Activated B cell treated with CpG ODN at 0.5 μM for 24 hours (primary cell): ENCODE data around the gene LRRC1. TPM values are rescaled to one million over a fixed set of nuclear protein-coding genes. Genes with fewer than 3 reads are reported as not detected.

Experiments
- ATAC-seq: fragments of 200-7000 bp; cut with Tn5 transposase; one replicate; pipeline ENCODE4 v1.10.0; 2021; ENCODE audit warnings: low read depth, mild to moderate bottlenecking, moderate library complexity
- CTCF ChIA-PET: fragments of 350-600 bp; sonication (Branson Sonifier 250); formaldehyde crosslinking; loops from one replicate; lab custom pipeline; 2021; ENCODE audit warnings: antibody characterized with exemption; lab: Charles Lee
- POLR2A ChIA-PET: fragments of 350-600 bp; sonication (Branson Sonifier 250); formaldehyde crosslinking; loops from one replicate; lab custom pipeline; 2021; ENCODE audit warnings: antibody characterized with exemption; lab: Charles Lee
- DNase-seq: peaks from one replicate; pipeline ENCODE4 v3.0.0; 2022
- H3K27ac Mint-ChIP-seq: one replicate; pipeline ENCODE4 v1.8.0; 2020; ENCODE audit warnings: mixed read lengths
- H3K27me3 Mint-ChIP-seq: one replicate; pipeline ENCODE4 v1.8.0; 2021; ENCODE audit warnings: mixed read lengths
- H3K36me3 Mint-ChIP-seq: one replicate; pipeline ENCODE4 v1.8.0; 2021; ENCODE audit warnings: low read depth, mixed read lengths
- H3K4me1 Mint-ChIP-seq: one replicate; pipeline ENCODE4 v1.8.0; 2021; ENCODE audit warnings: mixed read lengths
- H3K4me3 Mint-ChIP-seq: one replicate; pipeline ENCODE4 v1.8.0; 2020; ENCODE audit warnings: mild to moderate bottlenecking, mixed read lengths
- H3K9me3 Mint-ChIP-seq: one replicate; pipeline ENCODE4 v1.8.0; 2020; ENCODE audit warnings: mixed read lengths
- intact Hi-C: fragments of 100-400 bp; cut with micrococcal nuclease; formaldehyde crosslinking; loops from one replicate; pipeline ENCODE4 v1.15.1; 2024
- total RNA-seq: library from RNA; stranded (reverse); gene quantifications from 2 replicates; pipeline ENCODE4 v1.2.3, GENCODE V29; 2022
- TF ChIP-seq, protein P1 (sequence below): fragments of 200-600 bp; IDR thresholded peaks from one replicate; pipeline ENCODE4 v1.8.0; 2022; ENCODE audit warnings: antibody characterized with exemption, mild to moderate bottlenecking

Gene LRRC1
- total RNA-seq, 1 donor from 2014 or later: 4.7 TPM

- peaks cover 27% of the 10 kb centered on the region for H3K4me1 Mint-ChIP-seq
- no peak overlapping the region for H3K4me3 Mint-ChIP-seq
- H3K9me3 Mint-ChIP-seq: no peaks in the 10 kb centered on the region
- H3K27ac Mint-ChIP-seq: no peak overlapping the region
- no peak for ATAC-seq
- H3K27me3 Mint-ChIP-seq: peaks cover 2% of the 10 kb centered on the region
- H3K36me3 Mint-ChIP-seq: peaks cover 12% of the 10 kb centered on the region
- TF ChIP-seq, protein P1, sequence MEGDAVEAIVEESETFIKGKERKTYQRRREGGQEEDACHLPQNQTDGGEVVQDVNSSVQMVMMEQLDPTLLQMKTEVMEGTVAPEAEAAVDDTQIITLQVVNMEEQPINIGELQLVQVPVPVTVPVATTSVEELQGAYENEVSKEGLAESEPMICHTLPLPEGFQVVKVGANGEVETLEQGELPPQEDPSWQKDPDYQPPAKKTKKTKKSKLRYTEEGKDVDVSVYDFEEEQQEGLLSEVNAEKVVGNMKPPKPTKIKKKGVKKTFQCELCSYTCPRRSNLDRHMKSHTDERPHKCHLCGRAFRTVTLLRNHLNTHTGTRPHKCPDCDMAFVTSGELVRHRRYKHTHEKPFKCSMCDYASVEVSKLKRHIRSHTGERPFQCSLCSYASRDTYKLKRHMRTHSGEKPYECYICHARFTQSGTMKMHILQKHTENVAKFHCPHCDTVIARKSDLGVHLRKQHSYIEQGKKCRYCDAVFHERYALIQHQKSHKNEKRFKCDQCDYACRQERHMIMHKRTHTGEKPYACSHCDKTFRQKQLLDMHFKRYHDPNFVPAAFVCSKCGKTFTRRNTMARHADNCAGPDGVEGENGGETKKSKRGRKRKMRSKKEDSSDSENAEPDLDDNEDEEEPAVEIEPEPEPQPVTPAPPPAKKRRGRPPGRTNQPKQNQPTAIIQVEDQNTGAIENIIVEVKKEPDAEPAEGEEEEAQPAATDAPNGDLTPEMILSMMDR: no peak
- CTCF ChIA-PET: no interaction called here
- POLR2A ChIA-PET: no interaction called here
- intact Hi-C loops: loop anchor here (10.0 kb wide), 2 partner anchors 1133 to 1513 kb away; partner anchors contain the start of gene MCM3
- DNase-seq: no peak
Observed at GRCh38 chr6:53797304-53797703, 2.5 kb downstream of the LRRC1 start.

DNA sequence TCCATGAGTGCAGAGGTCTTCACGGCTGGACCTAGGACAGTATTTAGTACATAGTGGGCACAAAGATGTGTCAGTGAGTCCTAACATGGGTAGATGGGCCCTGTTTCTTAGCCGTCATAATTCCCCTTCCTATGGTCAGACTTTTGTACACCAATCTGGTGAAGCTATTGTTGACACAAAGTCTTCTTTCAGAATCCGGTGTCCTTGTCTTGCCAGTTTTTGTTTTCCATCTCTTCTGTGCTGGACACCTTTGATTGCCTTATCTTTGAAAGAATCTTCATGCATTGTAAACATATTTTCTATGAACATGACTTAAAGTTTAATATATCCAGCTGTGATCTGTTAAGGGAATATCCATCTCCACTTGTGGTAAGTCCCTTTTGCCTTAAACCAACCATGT lies 4.5 kb downstream of the LRRC1 start:
- Mint-ChIP-seq H3K27ac (no peak overlapping the region), H3K9me3 (no peaks in the 10 kb centered on the region), H3K4me3 (no peak overlapping the region), H3K4me1 (peaks cover 15% of the 10 kb centered on the region), H3K36me3 (peaks cover 6% of the 10 kb centered on the region), H3K27me3 (no peaks in the 10 kb centered on the region)
- ChIA-PET POLR2A (no interaction called here), CTCF (no interaction called here)
- ATAC-seq (no peak), DNase-seq (no peak)
- intact Hi-C loops: loop anchor here (10.0 kb wide), 2 partner anchors 1135 to 1515 kb away; partner anchors contain the start of gene MCM3
- TF ChIP-seq, protein P1: no peak

DNA sequence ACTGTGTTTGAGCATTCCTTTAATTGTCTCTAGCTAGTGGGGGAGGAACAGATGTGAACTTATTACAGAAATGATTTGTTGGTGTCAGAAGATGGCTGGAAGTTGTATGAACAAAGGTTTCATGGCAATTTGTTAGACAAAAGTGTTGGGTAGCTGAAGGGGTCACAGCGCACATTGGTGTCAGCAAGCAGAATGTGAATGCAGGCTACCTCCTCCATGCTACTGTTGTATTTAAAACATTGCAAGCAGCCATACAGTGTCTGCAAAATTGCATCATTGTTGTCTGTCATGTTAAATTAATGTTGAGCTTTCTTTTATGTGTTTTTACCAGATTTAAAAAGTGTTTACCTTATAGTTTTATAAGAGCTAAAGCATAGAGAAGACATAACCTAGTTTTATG lies 6.2 kb downstream of the LRRC1 start:
- no peak overlapping the region for H3K27ac Mint-ChIP-seq
- H3K4me3 Mint-ChIP-seq: no peak overlapping the region
- POLR2A ChIA-PET: no interaction called here
- DNase-seq (no peak), ATAC-seq (no peak)
- intact Hi-C loops: no loop called here
- no peaks in the 10 kb centered on the region for H3K9me3 Mint-ChIP-seq
- CTCF ChIA-PET: no interaction called here
- TF ChIP-seq, protein P1: no peak
- peaks cover 11% of the 10 kb centered on the region for H3K4me1 Mint-ChIP-seq
- H3K36me3 Mint-ChIP-seq: no peaks in the 10 kb centered on the region
- no peaks in the 10 kb centered on the region for H3K27me3 Mint-ChIP-seq

- TF ChIP-seq, protein P1: no peak
- intact Hi-C loops: no loop called here
Observed at GRCh38 chr6:53802582-53802981, 7.8 kb downstream of the LRRC1 start.

DNA sequence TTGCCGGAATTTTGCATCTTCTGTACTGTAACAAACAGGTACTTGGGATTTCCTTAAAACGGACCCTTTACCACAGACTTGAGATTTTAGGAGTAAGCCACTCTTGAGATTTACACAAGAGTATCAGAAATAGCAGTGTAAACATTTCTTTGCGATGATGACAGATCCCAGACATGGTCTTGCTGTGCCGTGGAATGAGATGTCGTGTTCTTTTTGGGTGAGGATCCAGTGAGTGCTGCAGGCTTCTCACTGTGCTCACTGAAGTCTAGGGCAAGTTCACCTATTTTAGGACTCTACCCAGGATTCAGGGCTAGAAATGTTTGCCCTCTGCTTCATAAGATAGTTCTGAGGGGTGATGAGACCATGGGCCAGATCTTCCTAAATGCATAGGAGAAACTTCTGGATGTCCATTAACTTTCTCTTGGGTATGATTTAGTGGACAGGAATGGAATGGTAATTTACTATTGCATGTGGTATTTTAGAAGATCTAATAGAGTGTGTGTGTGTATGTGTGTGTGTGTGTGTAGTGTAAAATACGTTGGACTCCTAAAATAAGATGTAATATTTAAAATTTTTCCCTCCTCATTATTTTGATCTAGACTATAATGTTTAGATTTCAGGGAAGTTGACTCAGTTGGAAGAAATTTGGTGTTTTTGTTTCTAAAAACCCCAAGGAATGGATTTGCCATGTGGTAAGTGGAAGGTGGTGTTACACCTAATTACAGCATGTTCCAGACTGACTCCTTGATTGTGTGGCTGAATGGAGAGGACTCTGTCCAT lies 8.5 kb downstream of the LRRC1 start:
- DNase-seq: no peak
- no peak overlapping the region for H3K27ac Mint-ChIP-seq
- intact Hi-C loops: no loop called here
- ChIA-PET POLR2A (no interaction called here), CTCF (no interaction called here)
- no peaks in the 10 kb centered on the region for H3K9me3 Mint-ChIP-seq
- H3K4me1 Mint-ChIP-seq: peaks cover 8% of the 10 kb centered on the region
- H3K36me3 Mint-ChIP-seq: no peaks in the 10 kb centered on the region
- H3K4me3 Mint-ChIP-seq: no peak overlapping the region
- TF ChIP-seq, protein P1: no peak
- no peak for ATAC-seq
- H3K27me3 Mint-ChIP-seq: no peaks in the 10 kb centered on the region

More at GRCh38 chr6:53802582-53802981, 7.8 kb downstream of the LRRC1 start:
- Mint-ChIP-seq H3K4me1 (peaks cover 2% of the 10 kb centered on the region), H3K9me3 (no peaks in the 10 kb centered on the region), H3K27ac (no peak overlapping the region), H3K36me3 (no peaks in the 10 kb centered on the region), H3K4me3 (no peak overlapping the region), H3K27me3 (no peaks in the 10 kb centered on the region)
- no peak for ATAC-seq
- ChIA-PET CTCF (no interaction called here), POLR2A (no interaction called here)
- no peak for DNase-seq
